Measurements from ENCODE around the gene WAC. TPM values are rescaled to one million over a fixed set of nuclear protein-coding genes. Genes with fewer than 3 reads are reported as not detected.

WAC gene
- total RNA-seq, 1 donor, result 86.7 TPM

DNA sequence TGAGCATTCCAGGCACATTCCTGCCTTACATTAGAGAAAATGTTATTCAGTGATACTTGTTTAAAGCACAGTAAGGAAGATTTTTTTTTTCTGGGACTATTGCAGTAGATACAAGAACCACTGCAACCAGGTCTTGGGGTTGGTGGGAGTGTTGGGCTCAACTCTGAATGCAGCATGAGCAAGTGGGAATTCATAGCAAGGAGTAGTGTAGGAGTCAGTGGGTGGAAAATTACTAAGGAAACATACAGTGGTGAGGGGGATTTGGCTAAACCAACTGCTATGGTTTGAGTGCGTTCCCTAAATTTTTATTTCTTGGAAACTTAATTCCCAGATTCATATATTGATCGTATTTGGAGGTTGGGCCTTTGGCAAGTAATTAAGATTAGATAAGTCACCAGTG, 22.4 kb downstream of the WAC start:
- TF ChIP-seq, protein P1, sequence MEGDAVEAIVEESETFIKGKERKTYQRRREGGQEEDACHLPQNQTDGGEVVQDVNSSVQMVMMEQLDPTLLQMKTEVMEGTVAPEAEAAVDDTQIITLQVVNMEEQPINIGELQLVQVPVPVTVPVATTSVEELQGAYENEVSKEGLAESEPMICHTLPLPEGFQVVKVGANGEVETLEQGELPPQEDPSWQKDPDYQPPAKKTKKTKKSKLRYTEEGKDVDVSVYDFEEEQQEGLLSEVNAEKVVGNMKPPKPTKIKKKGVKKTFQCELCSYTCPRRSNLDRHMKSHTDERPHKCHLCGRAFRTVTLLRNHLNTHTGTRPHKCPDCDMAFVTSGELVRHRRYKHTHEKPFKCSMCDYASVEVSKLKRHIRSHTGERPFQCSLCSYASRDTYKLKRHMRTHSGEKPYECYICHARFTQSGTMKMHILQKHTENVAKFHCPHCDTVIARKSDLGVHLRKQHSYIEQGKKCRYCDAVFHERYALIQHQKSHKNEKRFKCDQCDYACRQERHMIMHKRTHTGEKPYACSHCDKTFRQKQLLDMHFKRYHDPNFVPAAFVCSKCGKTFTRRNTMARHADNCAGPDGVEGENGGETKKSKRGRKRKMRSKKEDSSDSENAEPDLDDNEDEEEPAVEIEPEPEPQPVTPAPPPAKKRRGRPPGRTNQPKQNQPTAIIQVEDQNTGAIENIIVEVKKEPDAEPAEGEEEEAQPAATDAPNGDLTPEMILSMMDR (IDR thresholded peaks at IDR 0.05; ENCODE audit: insufficient read depth, low read length), result no peak

DNA sequence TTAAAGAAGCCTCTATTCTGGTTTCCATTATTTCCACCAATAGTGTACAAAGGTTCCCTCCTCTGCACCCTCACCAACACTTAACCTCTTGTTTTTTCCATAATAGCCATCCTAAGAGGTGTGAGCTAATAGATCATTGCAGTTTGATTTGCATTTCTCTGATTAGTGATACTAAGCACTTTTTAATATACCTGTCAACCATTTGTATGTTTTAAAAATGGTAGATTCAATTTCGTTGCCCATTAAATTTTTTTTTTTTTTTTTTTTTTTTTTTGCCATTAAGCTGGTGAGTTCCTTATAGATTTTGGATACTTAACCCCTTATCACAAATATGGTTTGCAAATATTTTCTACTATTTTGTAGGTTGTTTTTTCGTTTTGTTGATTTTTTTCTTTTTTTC, 23.2 kb downstream of the WAC start:
- no peak for DNase-seq (ENCODE audit: low read depth)
- no peak overlapping the region for H3K4me3 ChIP-seq (ENCODE audit: low read depth, low read length)
- TF ChIP-seq, protein P1 (IDR thresholded peaks at IDR 0.05; ENCODE audit: insufficient read depth, low read length), result no peak

More for the DNA sequence above, 22.4 kb downstream of the WAC start:
- no peak overlapping the region for H3K4me3 ChIP-seq (ENCODE audit: low read depth, low read length)
- DNase-seq (ENCODE audit: low read depth), result no peak

DNA sequence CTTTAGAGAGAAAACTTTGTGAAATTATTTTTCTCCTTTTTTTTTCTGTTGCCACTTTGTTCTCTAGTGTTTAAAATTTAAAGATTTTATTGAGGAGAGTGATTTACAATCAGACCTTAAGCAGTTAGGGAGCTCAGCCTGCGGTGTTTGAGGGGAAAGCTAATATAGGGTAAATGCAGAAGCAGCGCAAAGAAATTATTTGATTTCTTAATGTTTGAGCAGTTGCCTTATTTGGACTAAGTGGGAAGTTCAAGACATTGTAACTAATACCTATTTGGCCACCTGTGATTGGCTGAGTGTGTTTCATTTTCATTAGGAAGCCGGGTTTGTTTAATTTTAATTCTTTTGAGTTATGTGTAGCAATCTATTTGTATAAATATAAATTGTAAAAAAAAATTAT, 25.3 kb downstream of the WAC start:
- TF ChIP-seq, protein P1 (IDR thresholded peaks at IDR 0.05; ENCODE audit: insufficient read depth, low read length), result no peak
- H3K4me3 ChIP-seq (ENCODE audit: low read depth, low read length), result no peak overlapping the region
- DNase-seq (ENCODE audit: low read depth), result no peak

DNA sequence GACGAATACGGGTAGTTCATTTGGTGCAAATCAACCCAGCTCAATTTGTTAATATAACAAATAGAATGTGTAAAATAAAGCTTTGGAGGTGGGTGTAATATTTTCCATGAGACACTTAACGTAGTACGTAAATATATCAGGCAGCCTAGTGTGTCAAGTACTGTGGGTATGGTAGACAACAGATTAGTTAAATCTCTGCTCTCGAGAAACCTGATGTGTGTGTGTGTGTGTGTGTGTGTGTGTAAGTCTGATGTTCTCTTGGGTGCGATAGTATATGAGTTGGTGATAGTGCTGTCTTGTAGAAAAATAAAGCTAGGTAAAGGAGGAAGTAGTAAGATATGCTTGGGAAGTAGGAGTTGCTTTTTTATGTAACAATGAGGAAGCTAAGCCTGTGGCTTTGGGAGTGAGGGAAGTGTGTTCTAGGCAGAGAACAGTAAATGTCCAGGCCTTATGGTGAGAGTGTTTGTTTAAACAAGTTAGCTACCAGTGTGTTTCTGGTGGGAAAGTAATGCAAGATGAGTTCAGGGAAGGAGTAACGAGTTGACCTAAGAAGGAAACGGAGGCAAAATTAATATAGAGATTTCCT, 26.1 kb downstream of the WAC start:
- no peak overlapping the region for H3K4me3 ChIP-seq (ENCODE audit: low read depth, low read length)
- no peak for DNase-seq (ENCODE audit: low read depth)
- TF ChIP-seq, protein P1 (IDR thresholded peaks at IDR 0.05; ENCODE audit: insufficient read depth, low read length), result no peak

DNA sequence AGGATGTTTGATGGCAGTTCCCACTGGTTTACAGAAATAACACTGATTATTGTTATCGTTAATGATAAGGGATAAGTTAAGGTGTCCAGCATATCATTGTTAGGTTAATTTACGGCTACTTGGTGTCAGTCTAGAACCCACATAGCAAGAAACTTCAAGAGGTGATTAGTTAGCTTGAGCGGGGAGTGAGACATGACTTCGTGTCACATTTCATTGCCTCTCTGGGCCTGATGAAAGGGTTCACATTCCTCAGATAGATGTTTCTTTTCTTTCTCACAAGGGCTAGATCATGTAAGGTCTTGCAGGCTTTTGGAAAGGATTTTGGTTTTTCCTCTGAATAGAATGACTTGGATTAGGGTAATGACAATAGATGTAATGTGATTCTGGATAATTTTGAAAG, 26.7 kb downstream of the WAC start:
- TF ChIP-seq, protein P1 (IDR thresholded peaks at IDR 0.05; ENCODE audit: insufficient read depth, low read length), result no peak
- no peak for DNase-seq (ENCODE audit: low read depth)
- H3K4me3 ChIP-seq (ENCODE audit: low read depth, low read length), result no peak overlapping the region

DNA sequence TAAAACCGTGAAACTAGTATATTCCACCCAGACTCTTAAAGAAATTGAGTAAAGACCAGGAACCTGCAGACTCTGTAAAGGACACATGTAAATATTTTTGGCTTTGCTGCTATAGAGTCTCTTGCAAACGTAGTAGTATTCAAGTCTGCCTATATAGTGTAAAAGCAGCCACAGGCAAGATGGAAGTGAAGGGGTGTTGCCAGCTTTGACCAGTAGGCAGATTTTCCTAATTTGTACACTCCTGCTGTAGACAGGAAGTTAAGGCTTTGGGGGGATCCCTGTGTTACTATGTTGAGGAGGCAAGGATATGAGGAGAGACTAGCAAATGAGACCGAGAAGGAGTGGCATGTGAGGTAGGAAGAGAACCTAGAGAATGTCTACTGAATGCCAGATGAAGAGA, 27.7 kb downstream of the WAC start:
- TF ChIP-seq, protein P1 (IDR thresholded peaks at IDR 0.05; ENCODE audit: insufficient read depth, low read length), result no peak
- no peak for DNase-seq (ENCODE audit: low read depth)

DNA sequence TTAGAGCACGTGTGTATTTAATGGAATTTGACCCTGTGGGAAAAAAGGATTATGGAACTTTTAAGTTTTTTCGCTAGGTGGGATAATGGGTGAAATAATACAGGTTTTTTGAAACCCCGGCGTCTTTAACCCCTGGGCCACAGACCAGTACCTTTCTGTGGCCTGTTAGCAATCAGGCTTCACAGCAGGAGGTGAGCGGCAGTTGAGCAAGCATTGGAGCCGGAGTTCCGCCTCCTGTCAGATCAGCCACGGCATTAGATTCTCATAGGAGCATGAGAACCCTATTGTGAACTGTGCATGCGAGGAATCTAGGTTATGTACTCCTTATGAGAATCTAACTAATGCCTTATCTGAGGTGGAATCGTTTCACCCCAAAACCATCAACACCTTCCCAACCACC, 28.6 kb downstream of the WAC start:
- TF ChIP-seq, protein P1 (IDR thresholded peaks at IDR 0.05; ENCODE audit: insufficient read depth, low read length), result no peak
- H3K4me3 ChIP-seq (ENCODE audit: low read depth, low read length), result no peak overlapping the region
- DNase-seq (ENCODE audit: low read depth), result no peak

More for the DNA sequence above, 27.7 kb downstream of the WAC start:
- H3K4me3 ChIP-seq (ENCODE audit: low read depth, low read length), result no peak overlapping the region

Data from fibroblast of the aortic adventitia (primary cell).